ENCODE data around the gene NDST3. TPM values are rescaled to one million over a fixed set of nuclear protein-coding genes. Genes with fewer than 3 reads are reported as not detected.

NDST3 gene
- total RNA-seq, 6 experiments from 2014 or later: 0.25 to 1.0 (median 0.57) TPM

DNA sequence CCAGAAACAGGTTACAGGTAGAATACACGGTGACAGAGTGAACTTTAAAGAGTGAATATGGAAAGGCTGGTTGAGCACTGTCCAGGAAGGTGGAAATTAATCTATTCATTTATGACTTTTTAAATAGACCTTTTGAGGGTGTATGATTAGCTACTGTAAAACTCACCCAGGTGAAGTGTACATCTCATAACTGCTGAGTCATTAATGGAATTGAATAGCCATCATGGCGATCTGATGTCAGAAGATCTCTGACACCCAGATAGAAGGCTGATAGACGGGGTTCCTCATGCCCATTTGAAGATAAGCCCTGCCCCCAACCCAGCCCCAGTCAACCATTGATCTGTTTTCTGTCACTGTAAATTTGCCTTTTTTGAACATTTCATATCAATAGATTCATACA lies 234.5 kb downstream of the NDST3 start:
- intact Hi-C loops (cut with DNase I): no loop called here
- Histone ChIP-seq H3K9me3 (no peaks in the 10 kb centered on the region), H3K27me3 (no peaks in the 10 kb centered on the region), H3K36me3 (no peaks in the 10 kb centered on the region), H3K27ac (no peak overlapping the region), H3K4me1 (no peaks in the 10 kb centered on the region), H3K4me3 (no peak overlapping the region)
- ATAC-seq: no peak
- 60% methylated on average over 3 of the region's 3 CpGs for WGBS (ENCODE audit: insufficient coverage, low coverage, low lambda C conversion rate, missing lambda C conversion rate)
- DNase-seq: no peak
- TF ChIP-seq POLR2A (IDR thresholded peaks at IDR 0.05): no peak
- TF ChIP-seq CTCF (IDR thresholded peaks at IDR 0.05): no peak

DNA sequence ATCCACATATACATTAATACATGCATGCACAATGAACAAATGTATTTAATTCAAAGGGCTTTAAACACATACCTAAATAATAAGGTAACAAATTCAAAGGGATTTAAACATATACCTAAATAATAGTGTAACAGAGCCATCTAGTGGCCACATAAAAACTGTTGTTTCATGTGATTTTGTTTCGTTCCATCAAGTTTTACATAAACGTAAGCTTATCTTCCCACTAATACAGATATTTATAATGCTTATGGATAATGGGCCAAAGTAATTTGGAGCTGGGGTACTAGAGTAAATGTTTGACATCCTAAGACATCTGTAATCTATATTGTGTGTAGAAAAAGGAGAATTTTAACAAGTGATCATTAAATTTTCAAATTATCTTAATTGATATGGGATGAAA lies 236.2 kb downstream of the NDST3 start:
- TF ChIP-seq CTCF (IDR thresholded peaks at IDR 0.05) (peak; percentile 60 to 69 (median 64)), POLR2A (IDR thresholded peaks at IDR 0.05) (no peak)
- H3K4me3 ChIP-seq: no peak overlapping the region
- no peak overlapping the region for H3K27ac ChIP-seq
- no peak for DNase-seq
- intact Hi-C loops (cut with DNase I): no loop called here
- 2% methylated on average over 2 of the region's 2 CpGs for WGBS (ENCODE audit: insufficient coverage, low coverage, low lambda C conversion rate, missing lambda C conversion rate)
- H3K9me3 ChIP-seq: no peaks in the 10 kb centered on the region
- H3K27me3 ChIP-seq: no peaks in the 10 kb centered on the region
- no peaks in the 10 kb centered on the region for H3K36me3 ChIP-seq
- peak; percentile 63 to 81 (median 68) for ATAC-seq
- H3K4me1 ChIP-seq: peaks cover 0 to 6% (median 3%) of the 10 kb centered on the region in 4 donors

DNA sequence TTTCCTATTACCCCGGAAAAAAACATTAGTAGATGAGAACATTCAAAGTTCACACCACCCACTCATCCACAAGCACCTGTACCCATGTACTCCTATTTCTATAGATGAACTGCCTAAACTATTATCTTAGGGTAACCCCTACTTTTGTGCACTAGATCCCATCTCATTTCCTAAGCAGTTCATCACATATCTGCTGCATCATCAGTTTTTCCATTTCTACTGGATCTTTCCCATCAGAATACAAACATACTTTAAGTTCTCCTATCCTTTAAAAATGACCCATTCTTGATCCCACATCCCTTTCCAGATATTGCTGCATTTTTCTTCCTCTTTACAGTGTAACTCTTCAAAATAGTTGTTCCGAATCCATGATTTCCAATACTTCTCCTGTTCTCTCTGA lies 237.5 kb downstream of the NDST3 start:
- Histone ChIP-seq H3K27ac (no peak overlapping the region), H3K4me1 (peaks cover 0 to 15% (median 7%) of the 10 kb centered on the region in 4 donors), H3K4me3 (no peak overlapping the region), H3K27me3 (no peaks in the 10 kb centered on the region), H3K9me3 (no peaks in the 10 kb centered on the region), H3K36me3 (no peaks in the 10 kb centered on the region)
- TF ChIP-seq CTCF (IDR thresholded peaks at IDR 0.05) (no peak), POLR2A (IDR thresholded peaks at IDR 0.05) (no peak)
- intact Hi-C loops (cut with DNase I): no loop called here
- DNase-seq (no peak), ATAC-seq (no peak)
- 64% methylated on average over 2 of the region's 2 CpGs for WGBS (ENCODE audit: insufficient coverage, low coverage, low lambda C conversion rate, missing lambda C conversion rate)

DNA sequence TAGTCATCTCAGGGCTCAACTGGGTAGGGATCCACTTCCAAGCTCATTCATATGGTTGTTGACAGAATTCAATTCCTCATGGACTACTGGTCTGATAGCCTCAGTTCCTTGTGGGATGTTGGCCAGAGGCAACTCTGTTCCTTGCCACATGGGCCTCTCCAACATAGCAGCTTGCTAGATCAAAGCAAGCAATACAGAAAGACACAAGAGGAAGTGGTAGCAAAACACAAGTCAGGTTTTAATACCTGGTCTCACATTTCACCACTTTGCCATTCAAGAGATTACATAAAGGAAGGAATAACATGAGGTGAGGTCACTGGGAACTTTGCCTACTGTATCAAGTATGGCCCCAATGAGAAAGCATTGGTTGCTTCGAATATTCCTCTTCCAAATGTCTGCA lies 239.4 kb downstream of the NDST3 start:
- Histone ChIP-seq H3K4me3 (no peak overlapping the region), H3K9me3 (no peaks in the 10 kb centered on the region), H3K27me3 (no peaks in the 10 kb centered on the region), H3K4me1 (peaks cover 0 to 15% (median 7%) of the 10 kb centered on the region in 4 donors), H3K36me3 (no peaks in the 10 kb centered on the region), H3K27ac (no peak overlapping the region)
- ATAC-seq: no peak
- TF ChIP-seq CTCF (IDR thresholded peaks at IDR 0.05) (no peak), POLR2A (IDR thresholded peaks at IDR 0.05) (no peak)
- WGBS (ENCODE audit: insufficient coverage, low coverage, low lambda C conversion rate, missing lambda C conversion rate): 100% methylated on average over 1 of the region's 1 CpG
- no peak for DNase-seq
- intact Hi-C loops (cut with DNase I): no loop called here

- peaks cover 0 to 12% (median 4%) of the 10 kb centered on the region in 4 donors for H3K36me3 ChIP-seq
- H3K27me3 ChIP-seq: no peaks in the 10 kb centered on the region
- peaks cover 0 to 31% (median 9%) of the 10 kb centered on the region in 4 donors for H3K4me1 ChIP-seq
- WGBS (ENCODE audit: insufficient coverage, low coverage, low lambda C conversion rate, missing lambda C conversion rate): 25% methylated on average over 2 of the region's 2 CpGs
- DNase-seq (no peak), ATAC-seq (peak in 3 of 4 donors; percentile 12 to 56 (median 22))
- H3K27ac ChIP-seq: peak overlapping the region in 2 of 3 donors; percentile 96
- intact Hi-C loops (cut with DNase I): no loop called here
- TF ChIP-seq CTCF (IDR thresholded peaks at IDR 0.05) (no peak), POLR2A (IDR thresholded peaks at IDR 0.05) (no peak)
- H3K4me3 ChIP-seq: peak overlapping the region in 2 of 3 donors; percentile 75 to 81
- H3K9me3 ChIP-seq: no peaks in the 10 kb centered on the region
These were observed 242.3 kb downstream of the NDST3 start for GRCh38 chr4:118276580-118276979.
